NCI-H774 (cell line): ENCODE data around the gene MYO5C.

Experiments used
- DNase-seq: peaks from one replicate; lab custom pipeline; 2025; lab: John Stamatoyannopoulos, UW

The MYO5C gene

DNA sequence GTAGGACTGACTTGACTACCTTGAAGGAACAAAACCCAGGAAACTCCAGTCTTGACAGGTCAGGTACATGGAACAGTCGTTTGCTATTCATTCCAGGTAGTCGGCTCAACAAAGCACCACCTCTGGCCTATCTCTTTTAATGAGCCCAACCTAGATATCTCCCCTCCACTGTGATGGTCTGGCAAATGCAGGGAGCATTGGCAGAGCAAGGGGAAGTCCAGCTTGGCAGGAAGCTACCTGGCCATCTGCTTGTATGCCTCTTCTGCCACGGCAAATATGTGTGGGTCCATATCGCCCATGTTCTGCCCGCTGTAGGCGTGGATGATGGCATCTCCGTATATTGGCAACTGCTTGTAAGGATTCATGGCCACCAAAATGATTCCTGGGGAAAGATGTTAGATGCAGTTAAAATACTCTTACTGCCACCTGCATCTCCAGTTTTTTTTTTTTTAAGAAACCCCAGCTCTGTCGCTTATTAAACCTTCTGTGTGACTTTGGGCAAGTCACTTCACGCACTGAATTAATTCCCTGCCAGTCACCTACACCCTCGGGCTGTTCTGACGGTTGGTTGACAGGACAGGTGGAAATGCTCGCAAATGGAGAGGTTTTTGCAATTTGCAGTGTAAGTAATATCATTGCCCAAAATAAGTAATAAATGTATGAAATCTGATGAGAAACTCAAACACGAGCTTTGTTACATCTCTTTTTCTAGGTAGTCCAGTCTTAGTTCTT lies 16.8 kb downstream of the MYO5C start:
- no peak for DNase-seq

DNA sequence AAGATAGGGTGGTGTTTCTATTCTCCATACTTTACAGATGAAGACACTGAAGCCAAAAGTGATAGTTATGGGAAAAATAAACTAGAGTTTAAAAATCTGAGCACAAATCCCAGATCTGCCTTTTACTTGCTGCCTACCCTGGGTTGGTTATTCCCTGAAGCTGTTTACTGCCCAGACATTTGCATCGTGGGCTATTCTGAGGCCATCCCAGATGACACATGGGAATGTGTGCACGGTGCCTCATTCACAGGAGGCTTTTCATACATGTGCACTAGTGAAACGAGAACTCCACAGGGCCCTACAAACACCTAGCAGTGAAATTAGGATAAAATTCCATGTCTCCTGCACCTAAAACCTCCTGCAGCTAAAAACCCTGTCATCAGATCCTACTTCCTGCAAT lies 17.5 kb downstream of the MYO5C start:
- no peak for DNase-seq

DNA sequence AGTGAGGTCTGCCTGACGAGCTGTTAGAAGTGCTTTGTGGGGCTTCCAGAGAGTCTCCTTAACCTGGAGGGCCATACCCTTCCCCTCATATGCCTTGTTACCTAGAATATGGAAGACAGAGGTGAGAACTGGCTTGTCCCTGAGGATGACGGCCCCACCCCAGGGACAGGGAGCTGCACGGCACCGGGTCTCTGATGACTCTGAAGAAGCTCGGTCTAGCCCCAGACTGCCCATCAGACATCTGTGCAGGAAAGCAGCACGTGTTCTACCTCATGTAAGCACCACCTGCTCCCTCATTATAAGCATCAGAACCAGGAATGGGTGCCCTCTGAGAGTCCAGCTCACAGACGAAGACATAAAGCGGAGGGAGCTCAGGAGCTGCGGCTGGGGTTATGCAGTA lies 18.0 kb downstream of the MYO5C start:
- DNase-seq = no peak

DNA sequence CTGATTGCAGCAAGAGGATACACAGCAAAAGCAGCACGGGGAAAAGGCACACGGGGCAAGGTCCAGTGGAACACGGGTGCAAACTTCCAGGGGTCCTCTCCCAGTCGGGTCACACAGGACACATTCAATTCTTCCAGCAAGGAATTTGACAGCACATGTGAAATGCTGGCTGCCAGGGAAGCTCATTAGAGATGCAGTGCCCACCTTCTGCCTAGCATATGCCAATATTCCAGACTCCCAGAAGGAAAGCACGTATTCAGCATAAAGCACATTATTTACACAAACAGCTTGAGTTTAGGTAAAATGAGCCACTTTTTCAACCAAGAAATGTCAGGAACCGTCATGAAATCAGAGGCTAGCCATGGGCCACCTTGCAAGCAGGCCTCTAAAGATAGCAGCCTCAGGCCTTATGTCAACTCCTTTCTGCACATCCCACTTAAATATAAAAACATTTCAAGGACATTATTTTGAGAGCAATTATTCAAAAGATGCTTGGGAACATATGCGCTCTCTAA lies 19.3 kb downstream of the MYO5C start:
- DNase-seq = no peak

DNA sequence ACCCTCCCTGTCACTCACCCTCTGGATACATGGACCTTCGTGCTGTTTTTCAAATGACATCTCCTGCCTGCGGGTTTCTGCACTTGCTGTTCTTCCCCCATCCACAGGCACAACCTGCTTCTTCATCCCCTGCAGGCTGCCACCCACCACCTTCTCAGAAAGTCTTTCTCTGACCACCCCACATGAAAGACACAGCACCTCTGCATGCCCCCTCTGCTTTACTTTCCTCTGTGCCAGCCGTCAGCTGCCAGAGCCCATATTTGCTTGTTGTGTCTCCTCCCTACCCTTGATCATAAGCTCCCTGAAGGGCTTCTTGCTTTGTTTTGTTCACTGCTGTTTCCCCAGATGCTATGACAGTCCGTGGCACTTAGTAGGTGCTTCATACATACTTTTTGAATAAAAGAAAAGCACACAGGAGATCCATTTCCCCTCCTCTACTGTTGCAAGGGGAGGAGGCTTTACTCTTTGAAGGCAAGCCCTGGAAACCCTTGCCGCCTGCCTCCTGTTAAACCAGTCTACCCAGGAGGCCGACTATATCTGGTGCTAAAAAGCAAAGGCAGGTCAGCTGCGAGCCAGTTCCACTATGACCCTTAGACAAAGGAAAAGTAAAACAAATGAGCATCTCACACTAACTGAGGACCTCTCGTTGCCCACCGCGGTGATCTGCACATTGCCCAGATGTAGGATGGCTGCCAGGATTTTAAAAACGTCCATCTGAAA lies 31.9 kb downstream of the MYO5C start:
- DNase-seq = no peak

DNA sequence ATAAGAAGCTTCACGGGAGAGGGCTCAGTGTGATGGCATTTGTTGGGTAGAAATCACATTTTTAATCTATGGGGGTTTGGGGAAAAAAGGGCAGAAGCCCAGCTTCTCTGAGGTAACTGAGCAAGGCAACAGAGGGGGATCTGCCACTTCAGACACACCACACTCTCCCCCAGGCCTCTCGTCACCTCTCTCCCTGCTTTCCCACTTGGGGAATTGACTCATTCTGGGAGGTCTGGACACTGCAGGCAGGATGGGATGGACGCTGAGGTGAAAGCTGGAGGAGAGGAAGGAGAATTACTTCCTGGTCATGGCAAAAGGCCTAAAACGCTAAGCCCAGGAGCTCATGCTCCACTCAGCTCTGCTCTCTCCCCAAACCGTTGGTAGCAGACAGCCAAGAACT lies 33.2 kb downstream of the MYO5C start:
- no peak for DNase-seq

DNA sequence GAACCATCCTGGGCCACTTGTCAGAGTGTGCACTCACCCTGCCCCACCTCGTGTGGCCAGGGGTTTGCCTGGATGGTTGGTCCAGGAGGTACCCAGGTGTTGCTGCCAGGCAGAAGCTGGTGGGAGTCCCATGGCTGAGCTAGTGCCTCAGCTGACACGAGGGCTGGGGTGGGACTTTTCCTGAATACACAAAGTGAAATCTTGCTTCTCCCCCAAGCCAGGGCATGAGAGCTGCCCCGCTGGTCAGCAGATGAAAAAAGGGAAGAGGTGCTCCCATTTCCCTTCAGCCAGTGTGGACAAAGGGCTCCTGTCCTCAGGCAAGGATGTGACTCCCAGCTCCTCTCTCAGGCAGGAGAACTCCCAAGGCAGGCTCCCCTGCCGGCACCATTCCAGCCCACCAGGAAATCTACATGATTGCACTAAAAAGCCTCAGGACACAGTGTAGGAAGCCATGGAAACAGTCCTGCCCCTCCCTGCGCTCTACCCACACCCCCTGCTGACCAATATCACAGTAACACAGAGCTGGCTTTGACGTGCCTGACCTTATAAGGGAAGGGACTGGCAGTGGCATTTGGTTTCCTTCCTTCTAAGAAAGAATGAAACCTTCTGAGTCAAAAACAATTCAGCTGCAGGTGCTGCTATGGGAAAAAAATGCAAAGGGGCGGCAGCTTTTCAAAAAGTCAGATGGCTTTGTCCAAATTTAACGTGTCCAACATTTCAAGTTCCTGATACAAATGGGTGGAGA lies 33.9 kb downstream of the MYO5C start:
- DNase-seq = no peak

DNA sequence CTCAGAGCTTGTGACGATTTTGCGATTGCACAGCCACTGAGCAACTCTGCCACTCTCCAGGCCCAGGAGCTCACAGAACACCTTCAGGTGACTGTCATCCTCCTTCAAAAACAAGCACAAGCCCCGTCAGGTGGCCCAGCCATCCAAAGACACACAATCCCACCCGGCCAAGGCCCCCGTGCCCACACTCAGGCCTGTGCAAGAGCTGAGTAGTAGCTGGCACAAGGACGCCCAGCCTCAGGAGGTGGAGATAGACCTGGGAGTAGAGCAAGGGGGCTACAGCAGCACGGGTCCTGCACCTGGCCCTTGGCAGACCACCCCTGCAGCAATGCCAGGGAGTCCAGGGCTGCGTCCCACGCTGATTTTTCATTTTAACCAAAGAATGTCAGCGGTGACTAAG lies 34.6 kb downstream of the MYO5C start:
- no peak for DNase-seq

DNA sequence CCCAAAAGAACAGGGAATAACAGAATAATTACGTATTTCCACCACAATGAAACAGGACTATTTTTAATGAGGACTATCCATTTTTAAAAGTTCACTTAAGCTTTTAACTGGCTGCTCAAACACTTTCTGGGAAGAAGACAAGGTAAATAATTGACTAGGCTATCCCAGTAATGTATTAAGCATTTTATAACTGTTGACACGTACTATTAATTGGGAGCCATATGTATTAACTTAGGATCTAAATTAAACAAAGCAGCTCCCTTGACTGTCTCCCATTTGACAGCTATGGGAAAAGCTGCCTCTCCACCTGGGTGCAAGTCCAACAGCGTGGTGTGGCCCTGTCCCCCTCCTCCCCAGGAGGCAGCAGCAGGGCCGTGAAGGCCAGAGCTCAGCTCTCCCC lies 36.1 kb downstream of the MYO5C start:
- DNase-seq = no peak

DNA sequence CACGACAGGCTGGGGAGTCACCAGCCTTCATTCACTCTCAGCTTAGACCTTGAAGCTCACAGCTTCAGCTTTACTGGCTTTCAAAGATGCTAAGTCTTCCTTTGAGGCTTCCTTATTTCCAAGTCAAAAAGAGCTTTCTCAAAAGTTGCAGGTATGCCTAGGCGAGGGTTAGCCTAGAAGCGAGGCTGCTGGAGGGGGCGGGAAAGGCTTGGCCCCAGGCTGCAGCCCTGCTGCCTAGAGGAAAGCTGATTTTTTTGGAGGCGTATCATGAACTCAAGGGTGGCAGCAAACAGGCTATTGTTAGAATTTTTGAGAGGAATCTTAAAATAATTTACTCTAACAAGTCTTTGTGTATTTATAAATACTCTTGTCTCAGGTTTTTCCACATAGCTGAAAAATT lies 37.1 kb downstream of the MYO5C start:
- no peak for DNase-seq

DNA sequence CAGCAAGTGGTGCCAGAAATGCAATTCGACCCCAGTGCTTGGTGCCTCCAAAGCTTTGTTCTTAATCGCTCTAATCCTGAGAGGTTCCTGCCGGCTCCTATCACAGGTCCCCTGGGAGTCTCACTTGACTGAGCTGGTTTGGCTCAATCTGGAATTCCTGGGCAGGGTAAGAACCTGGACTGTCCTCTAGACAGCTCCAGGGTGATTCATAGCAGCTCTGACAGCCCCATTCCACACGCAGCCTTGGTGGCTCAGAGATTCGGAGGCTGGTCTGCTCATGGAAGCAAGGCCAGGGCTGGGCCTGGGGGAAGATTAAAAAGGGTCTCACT lies 37.9 kb downstream of the MYO5C start:
- no peak for DNase-seq

DNA sequence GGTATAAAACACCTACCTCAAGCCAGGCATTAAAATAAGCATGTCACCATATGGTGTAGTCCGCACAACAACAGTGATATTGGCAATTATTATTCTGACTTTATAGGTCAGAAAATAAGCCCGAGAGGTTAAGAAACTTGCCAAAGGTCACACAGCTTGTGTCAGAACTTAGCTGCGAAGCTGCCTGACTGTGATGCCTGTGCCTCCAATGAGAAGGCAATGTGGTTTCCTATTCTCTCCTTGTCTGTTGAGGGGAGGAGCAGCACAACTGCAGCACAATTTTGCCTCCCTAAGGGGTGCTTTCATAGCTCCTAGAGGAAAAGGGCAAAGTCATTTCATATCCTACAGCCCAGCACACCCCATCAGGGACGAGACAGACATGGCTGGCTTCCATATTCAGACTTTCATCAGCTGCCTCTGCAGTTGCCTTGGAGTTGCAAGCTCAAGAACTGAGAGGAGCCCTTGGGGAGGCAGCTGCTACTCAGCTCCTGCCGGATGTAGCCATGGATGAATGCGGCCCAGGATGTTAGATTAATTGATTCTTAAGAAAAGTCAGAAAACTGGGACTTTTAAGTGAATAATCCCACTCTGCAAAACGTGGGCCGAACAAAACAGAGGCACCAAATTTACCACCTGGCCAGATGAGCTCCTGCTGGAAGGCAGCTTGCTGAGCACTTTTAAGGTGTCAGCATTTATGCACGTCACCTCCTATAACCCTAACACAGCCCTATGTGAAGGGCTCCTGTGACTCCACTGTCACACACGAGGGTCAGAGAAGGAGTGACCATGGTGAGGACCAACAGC lies 38.5 kb downstream of the MYO5C start:
- no peak for DNase-seq

DNA sequence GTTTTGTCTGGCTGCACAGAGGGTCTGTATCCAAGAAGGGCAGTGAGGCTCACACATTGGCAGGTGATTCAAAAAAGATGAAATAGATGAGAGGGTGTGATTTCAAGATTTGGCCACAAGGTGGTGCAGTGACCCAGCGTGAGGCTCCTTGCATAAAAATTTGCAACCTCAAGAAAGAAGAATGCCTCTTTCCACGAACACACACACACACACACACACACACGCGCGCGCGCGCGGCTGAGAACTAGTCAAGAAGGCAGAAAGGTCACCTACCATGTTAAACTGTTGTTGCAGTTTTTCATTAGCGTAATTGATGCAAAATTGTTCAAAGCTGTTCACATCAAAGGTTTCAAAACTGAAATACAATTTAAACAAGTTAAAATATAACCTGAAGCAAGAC lies 39.2 kb downstream of the MYO5C start:
- no peak for DNase-seq

DNA sequence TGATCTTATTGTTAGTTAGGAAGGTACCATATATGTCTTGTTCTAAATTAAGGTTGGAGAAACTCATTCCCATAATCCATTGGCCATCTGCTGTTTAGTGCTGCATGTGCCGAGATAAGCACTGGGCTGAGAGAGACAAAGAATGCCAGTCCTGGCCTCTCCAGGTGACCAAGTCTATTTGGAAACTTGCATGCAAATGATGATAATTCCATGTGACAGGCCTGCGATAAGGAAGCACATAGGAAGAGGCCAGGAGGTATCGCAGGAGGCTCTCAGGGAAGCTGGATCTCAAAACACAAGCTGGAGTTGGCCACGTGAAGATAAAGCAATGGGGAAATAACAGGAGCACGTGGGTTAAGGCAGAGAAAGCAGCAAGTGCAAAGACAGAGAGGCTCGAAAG lies 39.7 kb downstream of the MYO5C start:
- no peak for DNase-seq

DNA sequence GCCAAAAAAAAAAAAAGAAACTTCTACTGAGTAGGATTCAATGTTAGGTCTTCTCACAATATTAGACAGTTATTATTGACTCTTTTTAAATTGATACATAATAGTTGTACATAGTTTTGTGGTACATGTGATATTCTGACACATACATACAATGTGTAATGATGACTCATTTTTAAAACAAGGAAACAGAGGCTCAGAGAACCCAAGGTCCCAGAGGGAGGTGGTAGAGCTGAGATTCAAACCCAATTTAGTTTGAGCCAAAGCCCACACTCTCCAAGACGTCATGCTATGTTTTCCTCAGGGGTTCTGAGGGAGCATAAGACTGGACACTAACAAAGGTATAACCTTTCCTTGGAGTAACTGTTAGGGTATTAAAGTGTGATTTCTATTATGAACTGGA lies 40.6 kb downstream of the MYO5C start:
- DNase-seq = no peak

DNA sequence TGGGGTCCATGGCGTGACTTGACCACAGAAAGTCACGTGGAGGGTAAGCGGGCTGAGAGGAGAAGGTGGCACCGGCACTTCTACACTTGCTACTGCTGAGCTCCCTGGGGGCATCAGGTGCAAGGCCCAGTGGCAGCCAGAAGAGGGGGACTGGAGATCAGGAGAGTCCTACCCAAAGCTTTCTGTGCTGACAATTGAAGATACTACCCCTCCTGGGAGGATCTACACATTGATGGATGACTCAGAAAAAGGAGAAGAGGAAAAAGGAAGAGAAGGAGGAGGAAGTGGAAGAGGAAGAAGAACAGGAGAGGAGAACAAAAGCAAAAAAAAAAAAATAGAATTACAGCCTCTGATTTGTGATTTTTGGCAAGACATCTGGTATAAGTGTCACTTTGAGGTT lies 41.2 kb downstream of the MYO5C start:
- DNase-seq = no peak

DNA sequence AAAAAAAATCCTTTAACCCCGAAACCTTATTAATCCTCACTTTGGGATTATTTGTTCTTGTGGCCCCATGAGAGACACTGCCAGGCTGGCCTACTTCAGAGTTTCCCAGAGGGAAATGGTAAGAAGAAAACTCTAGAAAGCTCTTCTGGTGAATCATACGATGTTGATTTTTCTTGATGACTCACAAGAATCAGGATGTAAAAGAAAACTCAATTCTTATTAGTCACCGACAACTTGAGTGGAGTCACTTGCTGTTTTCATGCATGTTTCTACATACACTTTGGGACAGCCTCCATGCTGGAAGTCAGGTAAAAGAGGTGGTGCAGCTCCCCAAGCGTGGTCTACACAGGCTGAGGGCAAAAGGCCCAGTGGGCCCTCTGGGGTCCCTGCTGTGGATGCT lies 42.8 kb downstream of the MYO5C start:
- no peak for DNase-seq

DNA sequence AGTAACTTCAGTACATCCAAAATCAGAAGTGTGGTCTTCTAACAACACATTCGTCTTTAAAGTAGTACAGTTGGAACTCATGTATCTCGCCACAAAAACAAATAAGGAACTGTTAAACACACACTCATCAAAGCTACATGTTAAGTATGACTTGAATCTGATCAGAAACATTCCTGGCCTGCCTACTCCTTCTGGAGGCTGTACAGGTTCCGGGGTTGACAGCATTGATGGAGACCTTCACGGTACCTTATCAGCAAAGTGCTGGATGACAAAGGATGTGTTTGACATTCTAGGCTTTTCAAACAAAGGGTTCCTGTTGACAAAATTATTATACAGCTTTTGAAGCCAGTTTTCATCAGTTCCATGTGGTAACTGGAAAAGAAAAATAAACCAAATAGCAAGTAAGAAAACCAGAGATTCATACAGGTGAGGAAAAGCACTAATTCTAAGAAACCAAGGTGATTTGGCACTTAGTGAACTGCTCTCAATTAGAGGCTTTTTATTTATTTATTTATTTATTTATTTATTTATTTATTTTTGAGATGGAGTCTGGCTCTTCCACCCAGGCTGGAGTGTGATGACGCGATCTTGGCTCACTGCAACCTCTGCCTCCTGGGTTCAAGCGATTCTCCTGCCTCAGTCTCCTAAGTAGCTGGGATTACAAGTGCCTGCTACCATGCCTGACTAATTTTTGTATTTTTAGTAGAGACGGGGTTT lies 44.3 kb downstream of the MYO5C start:
- no peak for DNase-seq

DNA sequence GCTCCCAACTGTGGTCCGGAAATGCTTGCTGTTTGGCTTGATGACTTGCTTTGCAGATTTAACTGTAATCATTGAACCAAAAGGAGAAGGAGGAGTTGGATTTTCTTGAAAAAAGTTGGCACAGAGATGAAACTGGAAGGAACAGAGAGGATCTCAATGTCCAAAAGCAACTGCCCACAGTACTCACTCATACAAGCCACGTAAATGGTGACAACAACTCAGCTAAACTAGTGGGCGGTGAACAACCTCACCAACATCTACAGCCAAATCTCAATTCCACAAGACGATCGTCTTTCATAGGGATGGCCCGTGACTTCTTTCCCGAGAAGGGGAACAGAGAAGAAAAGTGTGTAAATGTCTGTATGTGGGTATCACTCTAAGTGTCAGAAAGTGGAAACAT lies 48.1 kb downstream of the MYO5C start:
- no peak for DNase-seq

DNA sequence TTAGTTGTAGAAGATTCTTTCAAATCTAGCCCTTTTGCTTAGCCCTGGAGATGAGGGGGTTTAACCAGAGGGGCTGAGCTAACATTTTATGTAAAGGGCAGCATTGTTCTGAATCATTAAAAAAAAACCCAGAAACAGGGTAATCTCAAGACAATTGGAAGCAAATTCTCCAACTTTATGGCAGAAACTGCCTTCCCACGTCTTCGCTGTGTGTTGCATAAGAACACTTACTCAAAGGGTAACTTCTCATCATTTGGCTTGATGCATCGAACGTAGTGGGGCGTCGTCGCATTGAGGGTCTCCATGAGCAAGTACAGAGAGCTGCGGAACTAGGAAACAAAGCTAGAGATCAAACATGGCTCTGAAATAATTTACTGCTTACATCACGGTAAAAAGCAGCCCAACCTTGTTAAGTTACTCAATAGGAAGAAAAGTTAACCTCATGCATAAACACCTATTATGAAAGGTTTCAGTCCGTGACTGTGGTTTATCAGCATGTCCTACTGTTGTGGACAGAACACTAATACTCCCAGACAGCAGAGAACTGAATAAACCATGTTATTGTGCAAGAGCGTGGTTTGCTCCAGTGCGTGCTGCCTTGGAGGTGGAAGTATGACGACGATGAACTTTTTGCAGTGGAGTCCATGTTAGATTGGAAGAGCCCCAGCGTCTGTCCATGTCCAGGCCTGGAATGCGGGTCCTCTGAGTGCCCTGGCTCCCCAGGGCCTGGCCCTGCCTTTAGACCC lies 48.7 kb downstream of the MYO5C start:
- DNase-seq = no peak
